Lower lobe of right lung (tissue), 2 donors: ENCODE data around the gene CCNL2. TPM values are rescaled to one million over a fixed set of nuclear protein-coding genes. Genes with fewer than 3 reads are reported as not detected.

Experiments used
- ATAC-seq, 2 donors: fragments of 200-7000 bp; cut with Tn5 transposase; one replicate each; pipeline ENCODE4 v1.9.1; 2020 to 2022; ENCODE audit warnings: mild to moderate bottlenecking in 2 of 2, moderate library complexity in 2 of 2
- DNase-seq: peaks from one replicate; pipeline ENCODE4 v3.0.0-alpha.2; 2020
- H3K27ac ChIP-seq: fragments of 200-600 bp; one replicate; pipeline ENCODE4 v1.8.0; 2022
- H3K27me3 ChIP-seq: fragments of 200-600 bp; one replicate; pipeline ENCODE4 v1.8.0; 2022; ENCODE audit warnings: low read depth
- H3K36me3 ChIP-seq: fragments of 200-600 bp; one replicate; pipeline ENCODE4 v1.8.0; 2022; ENCODE audit warnings: mild to moderate bottlenecking
- H3K4me1 ChIP-seq: fragments of 200-600 bp; one replicate; pipeline ENCODE4 v1.8.0; 2022
- H3K4me3 ChIP-seq: fragments of 200-600 bp; one replicate; pipeline ENCODE4 v1.8.0; 2022; ENCODE audit warnings: mild to moderate bottlenecking
- H3K9me3 ChIP-seq: fragments of 200-600 bp; one replicate; pipeline ENCODE4 v1.8.0; 2022
- CTCF ChIP-seq: fragments of 200-600 bp; IDR thresholded peaks from one replicate; pipeline ENCODE4 v1.8.0; 2022; ENCODE audit warnings: antibody characterized with exemption, mild to moderate bottlenecking
- intact Hi-C: fragments of 100-400 bp; cut with DNase I; formaldehyde crosslinking; loops from one replicate; pipeline ENCODE4 v1.11.0; 2022
- total RNA-seq: library from RNA; stranded (reverse); fragmentation: NEBNext Ultra II Directional; extraction: Animal tissue kit (Norgen Biotek cat#: 25700); gene quantifications from one replicate; pipeline ENCODE4 v1.2.1, GENCODE V29; 2021
- donor health status: DM: no; HTN: yes; CAD: no; lungs with severe emphysema.

CCNL2 gene
- total RNA-seq, 1 donor from 2014 or later: 165 TPM

GRCh38 chr1:1426496-1427105, 27.5 kb upstream of the CCNL2 start:
- Histone ChIP-seq H3K4me1 (peaks cover 26% of the 10 kb centered on the region), H3K9me3 (no peaks in the 10 kb centered on the region), H3K36me3 (no peaks in the 10 kb centered on the region), H3K27me3 (peaks cover 4% of the 10 kb centered on the region), H3K4me3 (no peak overlapping the region), H3K27ac (no peak overlapping the region)
- no peak for TF ChIP-seq CTCF
- DNase-seq (no peak), ATAC-seq (no peak)
- intact Hi-C loops: no loop called here

GRCh38 chr1:1425753-1426495, 26.8 kb upstream of the CCNL2 start:
- no peaks in the 10 kb centered on the region for H3K9me3 ChIP-seq
- H3K27ac ChIP-seq: no peak overlapping the region
- ATAC-seq (no peak), DNase-seq (peak; percentile 50)
- no peaks in the 10 kb centered on the region for H3K36me3 ChIP-seq
- H3K4me1 ChIP-seq: peaks cover 20% of the 10 kb centered on the region
- no peak overlapping the region for H3K4me3 ChIP-seq
- TF ChIP-seq CTCF: no peak
- peaks cover 4% of the 10 kb centered on the region for H3K27me3 ChIP-seq
- intact Hi-C loops: no loop called here

- H3K27me3 ChIP-seq: peaks cover 4% of the 10 kb centered on the region
- H3K27ac ChIP-seq: no peak overlapping the region
- ATAC-seq: no peak
- no peak overlapping the region for H3K4me3 ChIP-seq
- no peaks in the 10 kb centered on the region for H3K9me3 ChIP-seq
- peaks cover 14% of the 10 kb centered on the region for H3K4me1 ChIP-seq
- no peak for TF ChIP-seq CTCF
- intact Hi-C loops: no loop called here
- no peaks in the 10 kb centered on the region for H3K36me3 ChIP-seq
- no peak for DNase-seq
These were observed 26.3 kb upstream of the CCNL2 start for GRCh38 chr1:1425426-1425752.

- Histone ChIP-seq H3K4me1 (peaks cover 8% of the 10 kb centered on the region), H3K4me3 (no peak overlapping the region), H3K9me3 (no peaks in the 10 kb centered on the region), H3K36me3 (no peaks in the 10 kb centered on the region), H3K27me3 (peaks cover 4% of the 10 kb centered on the region), H3K27ac (no peak overlapping the region)
- ATAC-seq: no peak
- intact Hi-C loops: no loop called here
- no peak for TF ChIP-seq CTCF
- no peak for DNase-seq
These were observed 25.6 kb upstream of the CCNL2 start for GRCh38 chr1:1424707-1425106.

GRCh38 chr1:1423245-1423597, 24.1 kb upstream of the CCNL2 start:
- no peak for DNase-seq
- Histone ChIP-seq H3K4me3 (no peak overlapping the region), H3K36me3 (no peaks in the 10 kb centered on the region), H3K9me3 (no peaks in the 10 kb centered on the region), H3K27me3 (peaks cover 4% of the 10 kb centered on the region), H3K27ac (no peak overlapping the region), H3K4me1 (peaks cover 14% of the 10 kb centered on the region)
- TF ChIP-seq CTCF: no peak
- intact Hi-C loops: no loop called here
- no peak for ATAC-seq
